ENCODE data around the gene OLFM2. TPM values are rescaled to one million over a fixed set of nuclear protein-coding genes. Genes with fewer than 3 reads are reported as not detected.
A peak's percentile ranks its signal among the peaks of the same experiment; 100 is the strongest.

The OLFM2 gene
- total RNA-seq, 1 experiment from 2014 or later: 9.7 TPM

- in situ Hi-C loops (cut with HindIII; ENCODE audit: low pct_unique_long_range_greater_than_20kb, low sequenced_read_pairs) (no loop called here), intact Hi-C loops (cut with micrococcal nuclease; ENCODE audit: unreplicated experiment) (no loop called here)
- peak overlapping the region; percentile 73 to 74 for H3K4me3 ChIP-seq (ENCODE audit: low read depth in 2 of 2, low read length in 2 of 2)
- H3K4me1 ChIP-seq (ENCODE audit: control insufficient read depth, insufficient read depth, low read length): 0 out of 2 replicates have a peak, but pooled peaks cover 4% of the 10 kb centered on the region
- TF ChIP-seq POLR2AphosphoS5 (IDR thresholded peaks at IDR 0.05; ENCODE audit: low read depth, low read length) (no peak), SIN3A (IDR thresholded peaks at IDR 0.05; ENCODE audit: borderline replicate concordance, insufficient read depth, low read depth, low read length) (no peak), TCF7L2 (IDR thresholded peaks at IDR 0.05; ENCODE audit: low read depth, low read length) (no peak)
- TF ChIP-seq, protein P1, sequence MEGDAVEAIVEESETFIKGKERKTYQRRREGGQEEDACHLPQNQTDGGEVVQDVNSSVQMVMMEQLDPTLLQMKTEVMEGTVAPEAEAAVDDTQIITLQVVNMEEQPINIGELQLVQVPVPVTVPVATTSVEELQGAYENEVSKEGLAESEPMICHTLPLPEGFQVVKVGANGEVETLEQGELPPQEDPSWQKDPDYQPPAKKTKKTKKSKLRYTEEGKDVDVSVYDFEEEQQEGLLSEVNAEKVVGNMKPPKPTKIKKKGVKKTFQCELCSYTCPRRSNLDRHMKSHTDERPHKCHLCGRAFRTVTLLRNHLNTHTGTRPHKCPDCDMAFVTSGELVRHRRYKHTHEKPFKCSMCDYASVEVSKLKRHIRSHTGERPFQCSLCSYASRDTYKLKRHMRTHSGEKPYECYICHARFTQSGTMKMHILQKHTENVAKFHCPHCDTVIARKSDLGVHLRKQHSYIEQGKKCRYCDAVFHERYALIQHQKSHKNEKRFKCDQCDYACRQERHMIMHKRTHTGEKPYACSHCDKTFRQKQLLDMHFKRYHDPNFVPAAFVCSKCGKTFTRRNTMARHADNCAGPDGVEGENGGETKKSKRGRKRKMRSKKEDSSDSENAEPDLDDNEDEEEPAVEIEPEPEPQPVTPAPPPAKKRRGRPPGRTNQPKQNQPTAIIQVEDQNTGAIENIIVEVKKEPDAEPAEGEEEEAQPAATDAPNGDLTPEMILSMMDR (IDR thresholded peaks at IDR 0.05): no peak
- TF ChIP-seq, protein P2, sequence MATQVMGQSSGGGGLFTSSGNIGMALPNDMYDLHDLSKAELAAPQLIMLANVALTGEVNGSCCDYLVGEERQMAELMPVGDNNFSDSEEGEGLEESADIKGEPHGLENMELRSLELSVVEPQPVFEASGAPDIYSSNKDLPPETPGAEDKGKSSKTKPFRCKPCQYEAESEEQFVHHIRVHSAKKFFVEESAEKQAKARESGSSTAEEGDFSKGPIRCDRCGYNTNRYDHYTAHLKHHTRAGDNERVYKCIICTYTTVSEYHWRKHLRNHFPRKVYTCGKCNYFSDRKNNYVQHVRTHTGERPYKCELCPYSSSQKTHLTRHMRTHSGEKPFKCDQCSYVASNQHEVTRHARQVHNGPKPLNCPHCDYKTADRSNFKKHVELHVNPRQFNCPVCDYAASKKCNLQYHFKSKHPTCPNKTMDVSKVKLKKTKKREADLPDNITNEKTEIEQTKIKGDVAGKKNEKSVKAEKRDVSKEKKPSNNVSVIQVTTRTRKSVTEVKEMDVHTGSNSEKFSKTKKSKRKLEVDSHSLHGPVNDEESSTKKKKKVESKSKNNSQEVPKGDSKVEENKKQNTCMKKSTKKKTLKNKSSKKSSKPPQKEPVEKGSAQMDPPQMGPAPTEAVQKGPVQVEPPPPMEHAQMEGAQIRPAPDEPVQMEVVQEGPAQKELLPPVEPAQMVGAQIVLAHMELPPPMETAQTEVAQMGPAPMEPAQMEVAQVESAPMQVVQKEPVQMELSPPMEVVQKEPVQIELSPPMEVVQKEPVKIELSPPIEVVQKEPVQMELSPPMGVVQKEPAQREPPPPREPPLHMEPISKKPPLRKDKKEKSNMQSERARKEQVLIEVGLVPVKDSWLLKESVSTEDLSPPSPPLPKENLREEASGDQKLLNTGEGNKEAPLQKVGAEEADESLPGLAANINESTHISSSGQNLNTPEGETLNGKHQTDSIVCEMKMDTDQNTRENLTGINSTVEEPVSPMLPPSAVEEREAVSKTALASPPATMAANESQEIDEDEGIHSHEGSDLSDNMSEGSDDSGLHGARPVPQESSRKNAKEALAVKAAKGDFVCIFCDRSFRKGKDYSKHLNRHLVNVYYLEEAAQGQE (IDR thresholded peaks at IDR 0.05; ENCODE audit: insufficient read depth in 1 of 2, low read depth in 2 of 2, low read length in 1 of 2): no peak
- H3K36me3 ChIP-seq (ENCODE audit: control insufficient read depth, insufficient read depth, low read length): peaks cover 8% of the 10 kb centered on the region
- no TSS peak for BruUV-seq (replicated peaks)
- no peaks in the 10 kb centered on the region for H3K27me3 ChIP-seq (ENCODE audit: control insufficient read depth, insufficient read depth, low read length)
- ChIA-PET POLR2A (no interaction called here), CTCF (no interaction called here)
- H3K27ac ChIP-seq (ENCODE audit: low read length): peak overlapping the region; percentile 70
- DNase-seq (ENCODE audit: low read depth, low spot score) (no peak), ATAC-seq (peak; percentile 23)
- H3K9me3 ChIP-seq (ENCODE audit: control insufficient read depth, insufficient read depth, low read depth, low read length): no peaks in the 10 kb centered on the region
These were observed 100.8 kb downstream of the OLFM2 start for GRCh38 chr19:9835507-9835949.

GRCh38 chr19:9834726-9835506 lies 101.4 kb downstream of the OLFM2 start, which contains the start of gene PIN1:
Gene PIN1 (plus strand): TSS chr19:9835318. CDS start chr19:9835345, 27 bp downstream.
- ChIA-PET POLR2A (no interaction called here), CTCF (interaction anchor here (0.6 kb wide), 1 partner anchor 271 kb away, joined by 3 read pairs; the partner anchor contains the start of gene PPAN)
- Histone ChIP-seq H3K4me3 (ENCODE audit: low read depth in 2 of 2, low read length in 2 of 2) (peak within 1 kb of the TSS; percentile 73 to 74), H3K4me1 (ENCODE audit: control insufficient read depth, insufficient read depth, low read length) (0 out of 2 replicates have a peak, but pooled peaks cover 4% of the 10 kb centered on the region), H3K27me3 (ENCODE audit: control insufficient read depth, insufficient read depth, low read length) (no peaks in the 10 kb centered on the region), H3K9me3 (ENCODE audit: control insufficient read depth, insufficient read depth, low read depth, low read length) (no peaks in the 10 kb centered on the region), H3K27ac (ENCODE audit: low read length) (peak within 1 kb of the TSS; percentile 70), H3K36me3 (ENCODE audit: control insufficient read depth, insufficient read depth, low read length) (peaks cover 8% of the 10 kb centered on the region)
- no TSS peak for BruUV-seq (replicated peaks)
- intact Hi-C loops (cut with micrococcal nuclease; ENCODE audit: unreplicated experiment) (no loop called here), in situ Hi-C loops (cut with HindIII; ENCODE audit: low pct_unique_long_range_greater_than_20kb, low sequenced_read_pairs) (no loop called here)
- peak; percentile 99 for ATAC-seq
- DNase-seq (ENCODE audit: low read depth, low spot score): peak; percentile 85
- TF ChIP-seq POLR2AphosphoS5 (IDR thresholded peaks at IDR 0.05; ENCODE audit: low read depth, low read length) (peak; percentile 31; the same call in 1 of the 2 replicates), TCF7L2 (IDR thresholded peaks at IDR 0.05; ENCODE audit: low read depth, low read length) (no peak), SIN3A (IDR thresholded peaks at IDR 0.05; ENCODE audit: borderline replicate concordance, insufficient read depth, low read depth, low read length) (0 out of 2 replicates have a peak, but pooled peaks have one; percentile 36)
- TF ChIP-seq, protein P1 (IDR thresholded peaks at IDR 0.05): no peak; the same call in 1 of the 2 replicates
- TF ChIP-seq, protein P2 (IDR thresholded peaks at IDR 0.05; ENCODE audit: insufficient read depth in 1 of 2, low read depth in 2 of 2, low read length in 1 of 2): no peak
